AG10803 (cell line): ENCODE measurements around the gene TMCO6.
A peak's percentile ranks its signal among the peaks of the same experiment; 100 is the strongest.
"Not testable (repeated sequence)": the region's sequence is repeated elsewhere in the genome, so short reads cannot be mapped to it uniquely, and the experiment has no call there.

Source experiments
- DNase-seq: peaks from one replicate; pipeline ENCODE4 v3.0.0; 2010; ENCODE audit warnings: low read depth
- H3K4me3 ChIP-seq: 2 replicates; pipeline ENCODE4 v1.5.1; 2011; ENCODE audit warnings: mild to moderate bottlenecking, low read length, control low read depth
- CTCF ChIP-seq: conservative IDR thresholded peaks from 2 replicates; pipeline ENCODE4 v1.5.1; 2011; ENCODE audit warnings: mild to moderate bottlenecking, low read length, control low read depth, inconsistent platforms

Gene TMCO6

GRCh38 chr5:140598836-140599235, 40.4 kb upstream of the TMCO6 start:
- no peak overlapping the region for H3K4me3 ChIP-seq
- no peak for DNase-seq
- no peak for TF ChIP-seq CTCF

GRCh38 chr5:140600096-140600495, 39.2 kb upstream of the TMCO6 start:
- DNase-seq: no peak
- no peak overlapping the region for H3K4me3 ChIP-seq
- TF ChIP-seq CTCF: no peak

GRCh38 chr5:140602147-140602546, 37.1 kb upstream of the TMCO6 start:
- TF ChIP-seq CTCF: no peak
- H3K4me3 ChIP-seq: no peak overlapping the region
- no peak for DNase-seq

GRCh38 chr5:140603446-140603698, 35.9 kb upstream of the TMCO6 start:
- DNase-seq, H3K4me3 ChIP-seq: not testable (repeated sequence)

GRCh38 chr5:140603734-140604133, 35.5 kb upstream of the TMCO6 start:
- H3K4me3 ChIP-seq: no peak overlapping the region
- TF ChIP-seq CTCF: no peak
- DNase-seq: no peak

- DNase-seq: peak; percentile 49
- no peak overlapping the region for H3K4me3 ChIP-seq
- no peak for TF ChIP-seq CTCF
Measured at GRCh38 chr5:140605879-140606278, 33.4 kb upstream of the TMCO6 start.

- H3K4me3 ChIP-seq: no peak overlapping the region
- DNase-seq: peak; percentile 26
- TF ChIP-seq CTCF: no peak
Measured at GRCh38 chr5:140607031-140607430, 32.2 kb upstream of the TMCO6 start.

GRCh38 chr5:140608722-140609121, 30.5 kb upstream of the TMCO6 start:
- no peak overlapping the region for H3K4me3 ChIP-seq
- DNase-seq: no peak
- no peak for TF ChIP-seq CTCF
